Activated T-cell treated with anti-CD3 and anti-CD28 coated beads for 48 hours (primary cell): ENCODE data around the gene PET100.
A peak's percentile ranks its signal among the peaks of the same experiment; 100 is the strongest.
"Not testable (repeated sequence)": the region's sequence is repeated elsewhere in the genome, so short reads cannot be mapped to it uniquely, and the experiment has no call there.

Experiments used
- DNase-seq: peaks from one replicate; pipeline ENCODE4 v3.0.0-alpha.2; 2020; ENCODE audit warnings: low read depth

PET100 gene

GRCh38 chr19:7633698-7634097, 4.1 kb downstream of the PET100 start, which contains the start of gene PCP2:
PCP2 (minus strand) TSS chr19:7633719; CDS start chr19:7633457, 262 bp downstream.
- no peak for DNase-seq

GRCh38 chr19:7635670-7636069, 6.1 kb downstream of the PET100 start:
- DNase-seq, result no peak

DNA sequence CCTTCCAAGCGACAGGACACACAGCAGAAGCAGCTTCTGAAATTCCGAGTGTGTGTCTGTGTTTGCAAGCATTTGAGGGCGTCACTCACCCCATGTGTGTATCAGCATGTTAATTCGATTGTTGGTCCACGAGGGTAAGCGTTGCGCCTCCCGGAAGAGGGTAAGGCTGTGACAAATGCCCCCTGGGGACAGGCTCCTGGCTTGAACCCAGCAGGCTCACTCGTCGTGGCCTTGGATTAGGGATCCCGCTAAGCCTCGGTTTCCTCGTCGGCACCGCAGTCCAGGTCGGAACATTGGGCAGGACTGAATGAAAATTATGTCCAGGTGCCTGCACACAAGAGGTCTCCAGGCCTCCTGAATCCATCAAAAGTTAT, 6.7 kb downstream of the PET100 start:
- no peak for DNase-seq

- peak; percentile 92 for DNase-seq
Measured at GRCh38 chr19:7636691-7637373, 7.2 kb downstream of the PET100 start, which contains the start of gene STXBP2. STXBP2 (plus strand) TSS chr19:7637110; CDS start chr19:7637150, 40 bp downstream.

GRCh38 chr19:7637374-7638256, 8.0 kb downstream of the PET100 start:
- DNase-seq, result no peak

DNA sequence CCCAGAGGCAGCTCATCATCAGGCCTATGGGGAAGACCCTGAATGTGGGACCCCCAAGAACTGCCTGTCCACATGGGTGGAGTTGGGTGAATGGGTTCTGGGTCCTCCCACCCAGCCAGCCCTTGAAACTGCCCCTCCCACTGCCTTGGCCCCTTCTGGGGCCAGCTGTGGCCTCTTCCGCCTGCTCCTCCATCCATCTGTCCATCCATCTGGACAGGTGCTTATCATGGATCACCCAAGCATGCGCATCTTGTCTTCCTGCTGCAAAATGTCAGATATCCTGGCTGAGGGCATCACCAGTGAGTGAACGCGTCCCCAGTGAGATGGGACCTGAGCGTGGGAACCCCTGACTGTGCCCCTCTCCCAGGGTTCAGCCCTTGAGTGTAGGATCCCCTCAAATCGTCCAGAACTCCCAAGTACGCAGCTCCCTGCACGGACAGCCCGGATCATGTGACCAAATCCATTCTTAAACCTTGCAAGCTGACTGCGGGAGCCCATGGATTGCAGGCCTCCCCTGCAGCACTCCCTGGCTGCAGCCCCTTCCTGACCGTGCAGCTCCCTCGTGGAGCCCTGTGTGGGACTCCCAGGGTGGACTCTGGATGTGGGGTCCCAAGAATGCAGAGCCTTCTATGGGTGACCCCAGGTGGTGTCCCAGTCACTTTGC, 9.3 kb downstream of the PET100 start:
- DNase-seq, result no peak

DNA sequence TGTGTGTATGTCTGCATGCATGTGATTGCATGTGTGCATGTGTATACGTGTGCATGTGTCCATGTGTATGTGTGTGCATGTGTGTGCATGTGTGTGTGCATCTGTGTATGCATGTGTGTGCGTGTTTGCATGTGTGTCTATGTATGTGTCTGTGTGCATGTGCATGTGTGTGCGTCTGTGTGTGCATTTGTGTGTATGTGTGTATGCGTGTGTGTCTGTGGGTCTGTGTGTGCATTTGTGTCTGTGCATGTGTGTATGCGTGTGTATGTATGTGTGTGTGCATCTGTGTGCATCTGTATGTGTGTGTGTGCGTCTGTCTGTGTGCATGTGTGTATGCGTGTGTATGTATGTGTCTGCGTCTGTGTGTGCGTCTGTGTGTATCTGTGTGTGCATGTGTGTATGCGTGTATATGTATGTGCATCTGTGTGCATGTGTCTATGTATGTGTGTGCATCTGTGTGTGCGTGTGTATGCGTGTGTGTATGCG, 10.3 kb downstream of the PET100 start:
- no peak for DNase-seq

DNA sequence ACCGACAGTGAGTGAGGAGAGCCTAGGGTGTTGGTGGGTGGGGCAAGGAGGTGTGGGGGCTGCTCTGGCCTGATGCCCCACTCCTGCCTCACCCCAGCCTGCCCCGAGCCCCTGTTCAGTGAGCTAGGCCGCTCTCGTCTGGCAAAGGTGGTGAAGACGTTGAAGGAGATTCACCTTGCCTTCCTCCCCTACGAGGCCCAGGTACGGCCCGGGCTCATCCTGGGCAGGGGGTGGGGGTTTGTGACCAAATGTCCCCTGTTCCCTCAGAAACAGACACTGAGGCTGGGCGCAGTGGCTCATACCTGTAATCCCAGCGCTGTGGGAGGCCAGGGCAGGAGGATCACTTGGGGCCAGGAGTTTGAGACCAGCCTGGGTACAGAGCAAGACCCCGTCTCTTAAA, 11.2 kb downstream of the PET100 start:
- no peak for DNase-seq

DNA sequence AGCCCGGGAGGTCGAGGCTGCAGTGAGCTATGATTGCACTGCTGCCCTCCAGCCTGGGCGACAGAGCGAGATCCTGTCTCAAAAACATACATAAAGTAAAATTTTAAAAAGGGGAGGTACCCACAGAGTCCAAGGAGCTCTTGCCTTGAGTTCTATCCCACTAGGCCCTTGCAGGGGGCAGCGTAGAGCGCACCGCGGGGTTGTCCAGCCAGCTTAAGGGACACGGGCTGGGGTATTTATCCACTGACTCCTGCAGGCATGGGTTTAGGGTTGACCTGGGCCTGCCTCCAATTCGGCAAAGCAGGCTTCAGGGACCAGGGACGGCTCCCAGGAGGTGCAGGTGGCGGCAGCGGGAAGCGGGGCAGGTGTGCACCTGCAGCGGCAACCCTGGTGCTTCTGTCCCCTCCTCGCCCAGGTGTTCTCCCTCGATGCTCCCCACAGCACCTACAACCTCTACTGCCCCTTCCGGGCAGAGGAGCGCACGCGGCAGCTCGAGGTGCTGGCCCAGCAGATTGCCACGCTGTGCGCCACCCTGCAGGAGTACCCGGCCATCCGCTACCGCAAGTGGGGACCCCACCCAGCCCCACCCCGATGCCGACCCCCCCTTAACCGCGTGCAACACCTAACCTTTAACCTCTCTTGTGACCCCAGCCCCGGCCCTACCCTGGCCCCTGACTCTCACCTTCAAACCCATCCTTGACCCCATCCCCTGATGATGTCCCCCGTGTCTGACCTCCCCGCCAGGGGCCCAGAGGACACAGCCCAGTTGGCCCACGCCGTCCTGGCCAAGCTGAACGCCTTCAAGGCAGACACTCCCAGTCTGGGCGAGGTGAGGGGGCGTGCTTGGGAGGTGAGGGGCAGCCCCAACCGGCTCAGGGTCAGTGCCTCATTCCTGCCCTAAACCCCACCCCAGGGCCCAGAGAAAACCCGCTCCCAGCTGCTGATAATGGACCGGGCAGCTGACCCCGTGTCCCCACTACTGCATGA, 12.0 kb downstream of the PET100 start:
- no peak for DNase-seq

- no peak for DNase-seq
Measured at GRCh38 chr19:7642295-7643030, 12.9 kb downstream of the PET100 start.

DNA sequence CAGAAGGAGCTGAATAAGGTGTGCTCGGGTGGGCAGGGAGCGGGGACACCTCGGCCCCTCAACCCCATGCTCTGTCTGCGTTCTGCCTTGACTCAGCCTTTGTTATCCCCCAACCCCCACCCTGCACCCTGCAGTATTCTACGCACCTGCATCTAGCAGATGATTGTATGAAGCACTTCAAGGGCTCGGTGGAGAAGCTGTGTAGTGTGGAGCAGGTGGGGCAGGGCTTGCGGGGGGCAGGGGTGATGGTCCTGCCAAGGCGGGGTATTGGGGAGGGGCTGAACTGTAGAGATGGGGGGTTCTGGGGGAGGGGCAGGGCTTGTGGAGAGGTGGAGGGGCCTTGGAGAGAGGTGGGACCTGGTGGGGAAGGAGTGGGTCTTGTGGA, 13.4 kb downstream of the PET100 start:
- DNase-seq, result no peak

DNA sequence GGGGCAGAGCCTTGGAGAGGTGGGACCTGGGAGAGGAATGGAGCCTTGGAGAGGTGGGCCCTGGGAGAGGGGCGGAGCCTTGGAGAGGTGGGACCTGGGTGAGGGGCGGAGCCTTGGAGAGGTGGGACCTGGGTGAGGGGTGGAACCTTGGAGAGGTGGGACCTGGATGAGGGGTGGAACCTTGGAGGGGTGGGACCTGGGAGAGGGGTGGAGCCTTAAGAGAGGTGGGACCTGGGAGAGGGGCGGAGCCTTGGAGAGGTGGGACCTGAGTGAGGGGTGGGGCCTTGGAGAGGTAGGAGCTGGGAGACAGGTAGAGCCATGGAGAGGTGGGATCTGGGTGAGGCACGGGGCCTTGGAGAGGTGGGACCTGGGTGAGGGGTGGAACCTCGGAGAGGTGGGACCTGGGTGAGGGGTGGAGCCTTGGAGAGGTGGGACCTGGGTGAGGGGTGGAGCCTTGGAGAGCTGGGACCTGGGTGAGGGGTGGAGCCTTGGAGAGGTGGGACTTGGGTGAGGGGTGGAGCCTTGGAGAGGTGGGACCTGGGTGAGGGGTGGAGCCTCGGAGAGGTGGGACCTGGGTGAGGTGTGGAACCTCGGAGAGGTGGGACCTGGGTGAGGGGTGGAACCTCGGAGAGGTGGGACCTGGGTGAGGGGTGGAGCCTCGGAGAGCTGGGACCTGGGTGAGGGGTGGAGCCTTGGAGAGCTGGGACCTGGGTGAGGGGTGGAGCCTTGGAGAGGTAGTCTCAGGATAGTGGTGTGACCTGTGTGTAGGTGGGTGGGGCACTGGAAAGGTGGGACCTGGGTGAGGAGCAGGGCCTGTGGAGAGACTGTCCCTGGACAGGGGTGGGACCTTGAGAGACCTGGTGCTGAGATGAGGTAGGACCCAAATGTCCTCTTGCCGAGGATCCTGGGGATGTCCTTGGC, 14.3 kb downstream of the PET100 start:
- not testable (repeated sequence) for DNase-seq

- no peak for DNase-seq
Measured at GRCh38 chr19:7644550-7644877, 14.9 kb downstream of the PET100 start.

- no peak for DNase-seq
Measured at GRCh38 chr19:7645163-7645562, 15.6 kb downstream of the PET100 start.

DNA sequence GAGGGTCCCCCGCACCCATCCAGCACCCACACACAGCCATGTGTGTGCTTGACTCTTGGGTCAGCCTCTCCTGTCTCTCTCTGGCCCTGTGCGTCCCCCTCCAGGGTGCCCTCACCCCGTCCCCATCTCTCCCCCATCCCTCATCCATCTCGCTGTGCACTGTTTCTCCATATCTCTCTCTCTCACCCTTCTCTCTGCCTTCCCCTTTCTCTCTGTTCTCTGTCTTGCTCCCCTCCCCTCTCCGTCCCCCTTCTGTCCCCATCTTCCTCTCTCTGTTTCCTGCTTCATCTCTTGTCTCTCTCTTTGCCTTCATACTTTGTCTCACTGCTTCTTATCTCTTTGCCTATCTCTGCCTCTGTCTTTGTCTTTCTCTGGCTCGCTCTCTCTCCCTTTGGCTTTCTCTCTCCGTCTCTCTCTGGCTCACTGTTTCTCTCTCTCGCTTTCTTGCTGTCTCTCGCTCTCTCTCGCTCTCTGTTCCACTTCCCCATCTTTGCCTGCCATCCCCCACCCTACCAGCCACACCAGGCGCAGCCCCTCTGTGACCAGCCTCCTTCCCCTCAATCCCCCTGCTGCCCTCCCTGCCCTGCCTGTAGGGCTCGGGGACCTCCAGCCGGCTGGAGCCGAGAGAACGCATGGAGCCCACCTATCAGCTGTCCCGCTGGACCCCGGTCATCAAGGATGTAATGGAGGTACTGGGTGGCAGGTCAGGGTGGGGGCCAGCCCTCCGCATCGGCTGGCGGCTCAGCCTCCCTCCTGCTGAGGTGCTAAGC, 16.2 kb downstream of the PET100 start:
- no peak for DNase-seq

DNA sequence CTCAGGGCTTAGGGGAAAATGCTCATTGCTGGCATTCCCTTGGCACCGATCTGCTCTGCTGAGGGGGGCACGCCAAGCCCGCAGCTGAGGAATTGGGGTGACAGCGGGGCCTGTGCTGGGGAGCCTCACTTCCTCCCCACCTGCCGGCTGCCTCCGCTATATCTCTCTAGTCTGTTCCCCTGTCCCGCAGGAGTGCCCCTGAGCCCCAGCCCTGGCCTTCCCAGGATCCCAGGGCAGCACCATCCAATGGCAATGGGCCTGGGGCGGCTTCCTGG, 16.8 kb downstream of the PET100 start:
- DNase-seq, result no peak

- no peak for DNase-seq
Measured at GRCh38 chr19:7647156-7647555, 17.6 kb downstream of the PET100 start.

GRCh38 chr19:7648265-7649014, 18.8 kb downstream of the PET100 start:
- DNase-seq, result no peak
